Neuronal stem cell (in vitro differentiated cells): ENCODE measurements around the gene PPP2R1A.

Source experiments
- DNase-seq: peaks from one replicate; pipeline ENCODE4 v3.0.0-alpha.2; 2013; ENCODE audit warnings: low spot score
- H2AFZ ChIP-seq: one replicate; pipeline ENCODE4 v1.6.1; 2013; ENCODE audit warnings: mild to moderate bottlenecking, low read length, inconsistent platforms
- H2AK5ac ChIP-seq: 2 replicates; pipeline ENCODE4 v1.6.1; 2013; ENCODE audit warnings: low read depth, mild to moderate bottlenecking, inconsistent platforms, low read length, moderate library complexity, mixed read lengths
- H2BK120ac ChIP-seq: 2 replicates; pipeline ENCODE4 v1.6.1; 2013; ENCODE audit warnings: low read depth, mild to moderate bottlenecking, inconsistent platforms, low read length, moderate library complexity, mixed read lengths
- H2BK12ac ChIP-seq: one replicate; pipeline ENCODE4 v1.6.1; 2013; ENCODE audit warnings: low read length, inconsistent platforms
- H2BK15ac ChIP-seq: 2 replicates; pipeline ENCODE4 v1.6.1; 2013; ENCODE audit warnings: mild to moderate bottlenecking, low read length, inconsistent platforms, mixed read lengths
- H2BK5ac ChIP-seq: one replicate; pipeline ENCODE4 v1.6.1; 2013; ENCODE audit warnings: inconsistent platforms, mild to moderate bottlenecking, low read length, moderate library complexity
- H3K14ac ChIP-seq: one replicate; pipeline ENCODE4 v1.6.1; 2013; ENCODE audit warnings: low read length, inconsistent platforms
- H3K18ac ChIP-seq: 2 replicates; pipeline ENCODE4 v1.6.1; 2013; ENCODE audit warnings: low read length, inconsistent platforms
- H3K23ac ChIP-seq: 2 replicates; pipeline ENCODE4 v1.6.1; 2013; ENCODE audit warnings: low read depth, mild to moderate bottlenecking, mixed read lengths, low read length, inconsistent platforms; ENCODE audit not compliant: poor library complexity
- H3K27ac ChIP-seq: replicated peaks from 3 replicates; pipeline ENCODE4 v1.5.1; 2013; ENCODE audit warnings: low read length, inconsistent platforms
- H3K27me3 ChIP-seq, 3 experiments: 2 replicates each; pipeline ENCODE4 v1.6.1; 2013; ENCODE audit warnings: low read length in 3 of 3, mild to moderate bottlenecking in 2 of 3, inconsistent platforms in 1 of 3, low read depth in 1 of 3, mixed read lengths in 1 of 3, moderate library complexity in 1 of 3; ENCODE audit not compliant: control insufficient read depth in 3 of 3, insufficient read depth in 3 of 3
- H3K36me3 ChIP-seq, 2 donors: replicated peaks in 1 of 2; 2 replicates each; pipeline ENCODE4 v1.6.1; 2013; ENCODE audit warnings: low read length in 2 of 2; ENCODE audit not compliant: control insufficient read depth in 2 of 2, insufficient read depth in 2 of 2
- H3K4ac ChIP-seq: 2 replicates; pipeline ENCODE4 v1.6.1; 2013; ENCODE audit warnings: inconsistent platforms, mild to moderate bottlenecking, low read length, moderate library complexity
- H3K4me1 ChIP-seq, 2 donors: 1 replicate in 1 of 2; 2 replicates in 1 of 2; pipeline ENCODE4 v1.6.1; 2013; ENCODE audit warnings: low read length in 2 of 2, low read depth in 1 of 2; ENCODE audit not compliant: control insufficient read depth in 2 of 2, insufficient read depth in 1 of 2
- H3K4me2 ChIP-seq: one replicate; pipeline ENCODE4 v1.6.1; 2013; ENCODE audit warnings: mild to moderate bottlenecking, low read length, inconsistent platforms; ENCODE audit not compliant: insufficient read depth, poor library complexity, severe bottlenecking
- H3K4me3 ChIP-seq, 2 donors: 2 replicates each; pipeline ENCODE4 v1.5.1; 2013; ENCODE audit warnings: low read length in 2 of 2, mild to moderate bottlenecking in 2 of 2, inconsistent platforms in 1 of 2, moderate library complexity in 1 of 2
- H3K79me1 ChIP-seq: one replicate; pipeline ENCODE4 v1.6.1; 2013; ENCODE audit warnings: low read depth, mild to moderate bottlenecking, inconsistent platforms, low read length, moderate library complexity
- H3K9ac ChIP-seq: one replicate; pipeline ENCODE4 v1.6.1; 2013; ENCODE audit warnings: mild to moderate bottlenecking, low read depth, low read length, inconsistent platforms; ENCODE audit not compliant: poor library complexity
- H3K9me3 ChIP-seq, 2 donors: replicated peaks in 1 of 2; 2 replicates each; pipeline versions ENCODE3 to v1.6.1; 2013; ENCODE audit warnings: low read length in 2 of 2, mild to moderate bottlenecking in 2 of 2, inconsistent platforms in 1 of 2, low read depth in 1 of 2, mixed read lengths in 1 of 2, moderate library complexity in 1 of 2; ENCODE audit not compliant: control insufficient read depth in 2 of 2, insufficient read depth in 1 of 2
- H4K8ac ChIP-seq: one replicate; pipeline ENCODE4 v1.6.1; 2013; ENCODE audit warnings: low read depth, mild to moderate bottlenecking, inconsistent platforms, low read length, moderate library complexity
- H4K91ac ChIP-seq: one replicate; pipeline ENCODE4 v1.6.1; 2013; ENCODE audit warnings: low read length, low read depth, mild to moderate bottlenecking, inconsistent platforms; ENCODE audit not compliant: poor library complexity
- WGBS, 2 donors: extraction: QIAGEN DNeasy Blood & Tissue Kit; methylation state at CpG; one replicate each; pipeline ENCODE4 v1.1.7; 2013; ENCODE audit warnings: missing lambda C conversion rate in 2 of 2, mixed read lengths in 1 of 2; ENCODE audit not compliant: insufficient read length in 2 of 2, insufficient replicate concordance in 1 of 2; ENCODE audit errors: extremely low coverage in 2 of 2; 5-methylcytosine and 5-hydroxymethylcytosine counted together

Gene PPP2R1A

GRCh38 chr19:52190487-52191293 is 838 bp downstream of the PPP2R1A start:
- Histone ChIP-seq H3K9me3 (peaks cover 0 to 46% of the 10 kb centered on the region in 2 donors), H3K4me2 (peak overlapping the region; percentile 58), H3K4me1 (peaks cover 7 to 10% of the 10 kb centered on the region in 2 donors), H2BK15ac (no peak overlapping the region), H3K18ac (peak overlapping the region; percentile 92), H3K23ac (peak overlapping the region; percentile 43), H2BK12ac (no peak overlapping the region), H2AK5ac (peak overlapping the region; percentile 43), H3K4ac (peak overlapping the region; percentile 47), H4K91ac (no peak overlapping the region), H3K27ac (peak overlapping the region; percentile 71), H3K27me3 (no peaks in the 10 kb centered on the region), H3K36me3 (peaks cover 9 to 47% of the 10 kb centered on the region in 2 donors), H3K14ac (no peak overlapping the region), H4K8ac (no peak overlapping the region), H2AFZ (peak overlapping the region; percentile 89), H2BK5ac (peak overlapping the region; percentile 96), H3K79me1 (peaks cover 7% of the 10 kb centered on the region), H2BK120ac (peak overlapping the region; percentile 87), H3K4me3 (peak overlapping the region; percentile 73 to 100), H3K9ac (peak overlapping the region; percentile 85)
- peak; percentile 27 for DNase-seq
- no CpG with 5 or more reads among the region's 40 CpGs for WGBS, 2 donors

- Histone ChIP-seq H3K79me1 (peaks cover 7% of the 10 kb centered on the region), H2BK120ac (no peak overlapping the region), H3K9ac (no peak overlapping the region), H3K36me3 (peaks cover 10 to 54% of the 10 kb centered on the region in 2 donors), H3K23ac (no peak overlapping the region), H3K27ac (no peak overlapping the region), H3K4me1 (peaks cover 7 to 10% of the 10 kb centered on the region in 2 donors), H3K4me2 (peak overlapping the region; percentile 58), H2AK5ac (no peak overlapping the region), H2BK15ac (no peak overlapping the region), H4K91ac (no peak overlapping the region), H3K27me3 (no peaks in the 10 kb centered on the region), H2BK12ac (no peak overlapping the region), H3K14ac (no peak overlapping the region), H2AFZ (no peak overlapping the region), H3K9me3 (peaks cover 0 to 53% of the 10 kb centered on the region in 2 donors), H3K18ac (no peak overlapping the region), H4K8ac (no peak overlapping the region), H3K4me3 (peak overlapping the region in 1 of 2 donors; percentile 73), H2BK5ac (no peak overlapping the region), H3K4ac (no peak overlapping the region)
- no peak for DNase-seq
- WGBS, 2 donors: no CpG with 5 or more reads among the region's 5 CpGs
Observed at GRCh38 chr19:52191389-52191788, 1.5 kb downstream of the PPP2R1A start.

GRCh38 chr19:52191951-52192350 is 2.1 kb downstream of the PPP2R1A start:
- no peak overlapping the region for H2AK5ac ChIP-seq
- peaks cover 0 to 59% of the 10 kb centered on the region in 2 donors for H3K9me3 ChIP-seq
- H3K27ac ChIP-seq: no peak overlapping the region
- no peak overlapping the region for H3K4me2 ChIP-seq
- no peak overlapping the region for H3K18ac ChIP-seq
- H2BK120ac ChIP-seq: no peak overlapping the region
- no peak overlapping the region for H2BK5ac ChIP-seq
- DNase-seq: no peak
- no peak overlapping the region for H2BK15ac ChIP-seq
- H2BK12ac ChIP-seq: no peak overlapping the region
- peaks cover 7 to 10% of the 10 kb centered on the region in 2 donors for H3K4me1 ChIP-seq
- H3K9ac ChIP-seq: no peak overlapping the region
- H3K14ac ChIP-seq: no peak overlapping the region
- no peak overlapping the region for H4K91ac ChIP-seq
- WGBS, 2 donors: no CpG with 5 or more reads among the region's 2 CpGs
- no peak overlapping the region for H3K4me3 ChIP-seq
- H3K27me3 ChIP-seq: no peaks in the 10 kb centered on the region
- H3K79me1 ChIP-seq: peaks cover 10% of the 10 kb centered on the region
- H4K8ac ChIP-seq: no peak overlapping the region
- no peak overlapping the region for H2AFZ ChIP-seq
- peaks cover 13 to 60% of the 10 kb centered on the region in 2 donors for H3K36me3 ChIP-seq
- H3K4ac ChIP-seq: no peak overlapping the region
- H3K23ac ChIP-seq: no peak overlapping the region

GRCh38 chr19:52196256-52196967 is 6.6 kb downstream of the PPP2R1A start:
- Histone ChIP-seq H3K23ac (no peak overlapping the region), H2AFZ (no peak overlapping the region)
- no CpG with 5 or more reads among the region's 5 CpGs for WGBS, 2 donors

More at GRCh38 chr19:52196256-52196967, 6.6 kb downstream of the PPP2R1A start:
- no peak overlapping the region for H2BK12ac ChIP-seq
- H3K18ac ChIP-seq: no peak overlapping the region
- H3K79me1 ChIP-seq: peaks cover 13% of the 10 kb centered on the region
- no peak overlapping the region for H3K4me3 ChIP-seq
- no peak overlapping the region for H2BK15ac ChIP-seq
- H3K36me3 ChIP-seq: peaks cover 17 to 97% of the 10 kb centered on the region in 2 donors
- no peak overlapping the region for H2AK5ac ChIP-seq
- no peak overlapping the region for H3K9ac ChIP-seq
- H2BK5ac ChIP-seq: no peak overlapping the region
- no peak overlapping the region for H4K8ac ChIP-seq
- H3K27ac ChIP-seq: no peak overlapping the region
- H4K91ac ChIP-seq: no peak overlapping the region
- H3K27me3 ChIP-seq: no peaks in the 10 kb centered on the region
- no peak overlapping the region for H2BK120ac ChIP-seq
- DNase-seq: no peak
- H3K4me2 ChIP-seq: no peak overlapping the region
- H3K4ac ChIP-seq: no peak overlapping the region
- peaks cover 0 to 57% of the 10 kb centered on the region in 2 donors for H3K9me3 ChIP-seq
- H3K4me1 ChIP-seq: peaks cover 0 to under 1% of the 10 kb centered on the region in 2 donors
- no peak overlapping the region for H3K14ac ChIP-seq
